DOHH2 (cell line): ENCODE data around the gene TPST1.

ENCODE experiments used
- CTCF ChIP-seq: fragments of 200-600 bp; sonication (generic); IDR thresholded peaks from one replicate; pipeline ENCODE4 v1.5.1; 2014; ENCODE audit warnings: antibody characterized with exemption, mild to moderate bottlenecking, low read depth, low read length; ENCODE audit not compliant: poor library complexity, severe bottlenecking
- EZH2phosphoT487 ChIP-seq: fragments of 200-600 bp; sonication (generic); IDR thresholded peaks from 2 replicates; pipeline ENCODE4 v1.6.1; 2017; ENCODE audit warnings: borderline replicate concordance, mild to moderate bottlenecking, antibody characterized with exemption, low read length, moderate library complexity, mixed read lengths

- TF ChIP-seq EZH2phosphoT487: no peak
- TF ChIP-seq CTCF: no peak
These were observed 114.4 kb downstream of the TPST1 start for GRCh38 chr7:66319407-66319979.
